Stimulated activated CD4-positive, alpha-beta T cell treated with anti-CD3 and anti-CD28 coated beads, Interleukin-12 subunit alpha, Interleukin-12 subunit beta, amount 100 ng/mL, for 48 hours (primary cell): ENCODE measurements around the gene SETD3.

ENCODE experiments used
- DNase-seq, 3 donors: peaks; one replicate each; pipeline ENCODE4 v3.0.0-alpha.2; 2020; ENCODE audit warnings: low read depth in 2 of 3, low spot score in 1 of 3

Gene SETD3

GRCh38 chr14:99460793-99461192, 19.9 kb downstream of the SETD3 start:
- no peak for DNase-seq

GRCh38 chr14:99459481-99460100, 21.1 kb downstream of the SETD3 start:
- DNase-seq, result no peak

DNA sequence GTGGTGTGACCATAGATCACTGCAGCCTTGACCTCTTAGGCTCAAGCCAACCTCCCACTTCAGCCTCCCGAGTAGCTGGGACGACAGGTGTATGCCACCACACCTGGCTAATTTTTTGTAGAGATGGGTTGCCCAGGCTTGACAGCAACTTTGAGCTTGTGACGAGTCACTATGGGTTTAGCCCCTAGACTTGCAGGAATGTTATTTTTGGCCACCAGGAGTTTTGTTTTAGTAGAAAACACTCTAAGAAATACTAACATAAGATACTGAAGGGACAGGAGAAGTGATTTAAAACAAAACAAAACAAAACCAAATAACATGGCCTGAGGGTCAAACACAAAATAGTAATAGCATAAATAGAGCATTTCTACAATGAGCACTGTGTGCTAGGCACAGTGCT, 26.4 kb downstream of the SETD3 start:
- no peak for DNase-seq

DNA sequence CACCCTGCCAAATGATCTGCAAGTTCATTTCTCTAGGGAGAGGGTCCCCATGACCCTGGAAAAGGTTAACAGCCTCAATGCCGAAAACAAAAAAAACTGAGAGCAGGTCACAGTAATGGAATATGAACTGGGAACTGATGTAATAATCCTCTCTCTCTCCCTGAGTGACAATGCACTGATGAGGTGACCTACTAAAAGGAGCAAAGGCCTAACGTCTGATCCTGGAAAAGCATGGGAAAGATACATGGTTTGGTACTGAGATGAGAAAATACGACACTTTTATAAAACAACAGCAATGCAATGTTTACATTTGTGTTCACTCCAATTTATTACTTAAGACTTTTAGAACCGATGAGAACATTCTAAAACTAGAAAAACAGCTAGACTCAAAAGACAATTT, 27.7 kb downstream of the SETD3 start:
- DNase-seq, result no peak

- DNase-seq, result no peak
Observed at GRCh38 chr14:99451234-99451633, 29.4 kb downstream of the SETD3 start.

GRCh38 chr14:99450266-99450665, 30.4 kb downstream of the SETD3 start:
- no peak for DNase-seq

DNA sequence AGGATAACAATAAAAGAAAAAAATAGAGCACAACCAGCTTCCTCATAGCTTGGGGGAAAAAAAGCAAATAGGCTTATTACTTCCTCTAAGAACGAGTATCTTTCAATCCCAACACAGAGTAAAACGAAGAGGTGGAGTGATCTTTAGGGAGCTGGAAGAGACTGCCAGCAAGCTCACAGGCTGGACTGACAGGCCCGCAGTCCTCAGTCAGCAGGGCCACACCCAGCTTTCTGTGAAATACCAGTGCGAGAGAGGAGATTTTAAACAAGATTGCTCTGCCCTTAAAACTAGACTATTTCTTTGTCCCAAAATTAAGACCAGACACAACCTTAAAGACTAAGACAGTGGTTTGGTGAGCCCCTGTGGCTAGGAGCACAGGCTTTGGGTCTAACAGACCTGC, 32.9 kb downstream of the SETD3 start:
- DNase-seq, result no peak

DNA sequence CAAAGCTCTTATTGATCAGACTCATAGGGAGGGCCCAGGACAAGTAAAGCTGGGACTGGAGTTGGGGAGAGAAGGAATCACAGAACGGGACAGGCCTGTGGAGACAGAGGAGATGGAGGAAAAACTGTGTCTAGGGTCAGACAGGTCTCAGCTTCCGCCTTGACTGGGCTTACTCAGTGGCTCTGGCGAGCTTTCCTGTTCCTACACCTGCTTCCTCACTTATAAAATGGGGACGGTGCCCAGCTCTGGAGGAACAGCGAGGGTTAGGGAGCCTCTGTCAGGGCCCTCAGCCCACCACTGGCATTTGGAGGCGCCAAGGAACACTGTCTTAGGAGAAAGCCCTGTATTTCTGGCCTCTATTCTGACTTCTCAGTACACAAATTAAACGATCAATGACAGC, 34.7 kb downstream of the SETD3 start:
- DNase-seq, result no peak

DNA sequence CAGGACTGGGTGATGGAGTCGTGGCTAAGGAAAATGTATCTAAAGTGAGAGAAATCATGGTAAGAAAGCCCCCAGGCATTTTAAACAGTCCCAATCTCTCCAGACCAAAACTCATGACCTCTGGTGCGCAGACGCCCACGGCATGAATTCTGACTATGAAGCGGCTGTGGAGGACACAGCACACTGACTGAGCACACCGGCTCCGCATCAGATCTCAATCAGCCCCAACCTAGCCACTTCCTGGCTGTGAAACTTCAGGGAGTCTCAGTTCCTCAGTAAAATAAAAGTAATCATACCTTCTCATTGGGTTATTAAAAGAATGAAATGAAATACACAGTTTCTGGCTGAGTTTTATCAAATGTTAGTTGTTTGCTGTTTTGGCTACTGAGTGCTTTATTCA, 38.7 kb downstream of the SETD3 start:
- DNase-seq, result no peak

GRCh38 chr14:99441157-99441870, 39.3 kb downstream of the SETD3 start:
- DNase-seq, result no peak

DNA sequence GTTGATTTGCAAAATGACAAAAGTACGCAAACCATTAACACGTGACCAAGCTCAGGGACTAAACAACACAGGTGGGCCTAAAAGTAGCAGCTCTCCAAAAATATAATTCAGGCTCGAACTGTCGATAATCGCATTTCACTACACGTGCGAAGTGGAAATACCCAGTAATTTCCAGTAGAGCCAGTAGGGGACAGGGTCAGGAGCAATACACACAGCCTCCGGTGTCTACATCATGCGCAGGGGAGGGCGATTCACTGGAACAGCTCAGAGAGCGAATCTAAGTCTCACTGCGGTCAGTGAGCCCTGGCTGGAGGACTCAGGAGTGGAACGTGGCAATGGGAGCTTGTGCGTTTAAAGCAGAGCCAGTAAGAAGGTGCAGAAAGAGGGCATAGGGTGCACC, 40.4 kb downstream of the SETD3 start:
- DNase-seq, result no peak

- no peak for DNase-seq
Observed at GRCh38 chr14:99437706-99438105, 43.0 kb downstream of the SETD3 start.

DNA sequence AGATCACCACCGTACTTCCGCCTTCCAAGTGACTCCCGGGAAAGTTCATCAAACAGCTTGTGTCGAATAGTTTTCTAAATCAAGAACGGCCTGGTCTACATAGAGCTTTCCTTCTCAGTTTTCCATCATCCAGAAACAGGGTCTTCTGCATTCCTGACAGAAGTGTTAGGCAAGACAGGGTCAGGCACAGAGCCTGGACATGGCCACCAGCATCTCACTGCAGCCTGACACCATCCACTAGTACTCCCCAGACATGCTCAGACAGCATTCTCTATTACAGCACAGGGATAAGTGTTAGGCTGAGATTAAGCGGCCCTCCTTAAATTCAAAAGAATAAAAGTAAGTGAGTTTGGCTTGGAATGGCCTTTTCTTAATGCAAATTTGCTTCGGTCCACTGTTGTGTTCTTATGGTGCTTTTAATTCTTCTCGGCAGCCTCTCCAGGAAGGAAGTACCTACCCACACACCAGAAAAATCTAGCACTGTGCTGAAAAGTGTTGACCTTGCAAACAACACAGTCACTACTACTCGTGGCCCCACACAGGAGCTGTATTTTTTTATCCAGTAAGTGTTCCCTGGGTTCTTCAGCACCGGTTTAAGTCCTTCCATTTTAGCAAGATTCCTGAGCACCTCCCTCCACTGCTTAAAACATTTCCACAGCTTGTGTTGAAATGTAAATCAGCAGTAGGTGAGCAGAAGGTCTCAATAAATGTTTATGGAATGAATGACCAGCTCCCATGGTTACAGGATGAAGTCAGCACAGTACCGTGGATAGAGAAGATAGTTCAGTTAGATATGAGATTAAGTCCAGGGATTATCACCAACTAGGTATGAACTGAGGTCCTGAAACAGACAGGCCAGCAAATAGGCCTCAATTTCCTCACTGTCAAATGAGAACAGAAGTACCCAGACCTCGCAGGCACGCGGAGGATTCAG, 44.1 kb downstream of the SETD3 start:
- DNase-seq, result no peak

DNA sequence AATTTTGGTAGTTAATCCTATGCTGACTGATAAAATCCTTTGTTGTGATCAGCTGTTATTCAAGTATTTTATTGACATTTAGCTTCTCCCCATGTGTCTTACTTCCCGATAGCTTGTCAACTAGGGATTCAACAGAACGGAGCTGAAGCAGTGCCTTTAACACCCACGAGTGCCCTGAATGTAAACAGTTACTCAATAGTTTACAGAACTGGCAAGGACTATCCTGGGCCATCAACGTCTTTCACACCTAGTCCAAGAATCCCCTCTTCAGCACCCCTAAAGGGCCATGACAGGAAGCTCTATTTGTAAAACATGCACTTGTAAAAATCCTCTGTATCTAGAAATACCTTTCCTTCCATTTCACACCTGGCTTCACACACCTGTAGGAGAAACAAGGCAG, 45.3 kb downstream of the SETD3 start:
- no peak for DNase-seq

GRCh38 chr14:99432485-99432884, 48.2 kb downstream of the SETD3 start:
- no peak for DNase-seq

- DNase-seq, result no peak
Observed at GRCh38 chr14:99431986-99432385, 48.7 kb downstream of the SETD3 start.

DNA sequence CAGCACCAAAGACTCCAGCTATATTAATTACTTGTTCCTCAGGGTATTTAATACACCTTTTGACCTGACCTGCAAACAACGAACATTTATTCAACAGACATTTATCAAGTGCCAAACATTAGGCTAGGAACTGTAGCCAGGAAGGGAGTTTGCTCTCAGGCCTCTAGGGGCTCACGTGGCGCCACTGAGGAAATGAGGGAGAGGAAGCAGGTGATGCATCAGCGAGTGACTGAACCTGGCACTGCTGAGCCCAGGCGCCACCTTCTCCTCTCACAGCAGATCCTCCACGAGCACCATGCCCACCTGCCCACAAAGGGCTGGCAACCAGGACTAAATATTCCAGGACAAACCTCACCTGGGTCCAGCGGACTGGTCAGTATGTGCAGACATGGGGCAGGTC, 50.2 kb downstream of the SETD3 start:
- no peak for DNase-seq

GRCh38 chr14:99427632-99428300, 52.9 kb downstream of the SETD3 start:
- no peak for DNase-seq

DNA sequence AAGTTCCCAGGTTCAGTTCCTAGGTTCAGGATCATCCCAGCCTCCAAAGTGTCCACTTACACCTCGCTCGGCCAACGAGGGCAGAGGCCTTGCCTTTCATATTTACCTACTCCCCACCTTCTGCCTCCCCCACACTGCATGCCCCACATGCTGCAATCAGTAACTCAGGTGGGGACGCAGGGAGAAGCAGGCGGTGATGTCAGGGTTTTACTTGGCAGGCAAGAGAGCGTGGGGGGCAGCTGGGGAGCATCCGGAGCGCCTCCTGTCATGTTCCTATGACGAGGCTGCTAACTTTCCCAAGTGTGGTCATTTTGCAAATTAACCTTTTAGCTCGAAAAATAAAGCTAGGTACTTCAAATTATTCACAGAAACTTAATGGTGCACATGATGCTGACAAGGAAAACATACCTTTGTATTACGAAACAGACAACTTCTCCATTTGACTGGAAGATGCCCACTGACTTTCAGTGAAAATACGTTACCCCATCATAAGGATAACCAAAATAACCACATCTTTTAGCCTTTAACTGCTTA, 53.8 kb downstream of the SETD3 start:
- no peak for DNase-seq

- no peak for DNase-seq
Observed at GRCh38 chr14:99426265-99426664, 54.4 kb downstream of the SETD3 start.

- no peak for DNase-seq
Observed at GRCh38 chr14:99425272-99425681, 55.4 kb downstream of the SETD3 start.
